Measurements from ENCODE around the gene RNF10.

DNA sequence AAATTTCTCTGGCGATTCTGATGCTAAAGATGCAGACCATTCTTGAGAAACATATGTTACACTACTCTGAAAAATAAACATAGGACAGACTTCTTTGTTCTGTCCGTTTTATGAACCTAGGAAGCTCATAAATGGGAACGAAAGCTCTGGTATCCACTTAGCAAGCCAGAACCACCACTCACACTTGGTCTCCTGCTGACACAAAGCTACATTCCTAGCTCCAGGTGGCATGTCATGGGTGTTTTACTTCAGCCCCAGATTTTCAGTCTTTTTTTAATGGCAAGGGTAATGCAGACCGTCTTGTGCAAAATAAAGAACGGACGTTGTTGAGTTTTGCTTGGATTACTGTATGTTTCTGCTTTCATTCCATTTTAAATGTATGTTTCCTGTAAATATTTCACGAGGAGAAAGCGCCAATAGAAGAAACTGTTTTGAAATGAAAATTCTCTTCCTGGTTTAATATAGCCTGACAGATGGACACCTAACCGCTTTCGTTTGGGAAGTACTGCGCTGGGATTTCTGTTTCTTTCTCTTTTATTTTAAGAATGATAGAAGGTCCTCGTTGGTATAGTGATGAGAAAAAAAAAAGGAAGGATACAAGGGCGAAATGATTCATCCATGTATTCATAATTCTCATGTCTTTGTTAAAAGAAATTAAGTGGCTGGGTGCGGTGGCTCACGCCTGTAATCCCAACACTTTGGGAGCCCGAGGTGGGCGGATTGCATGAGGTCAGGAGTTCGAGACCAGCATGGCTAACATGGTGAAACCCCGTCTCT, 4.3 kb upstream of the RNF10 start:
- no peak for TF ChIP-seq CTCF (IDR thresholded peaks at IDR 0.05; ENCODE audit: insufficient read depth, low read length, poor library complexity, severe bottlenecking)
- TF ChIP-seq EZH2phosphoT487 (conservative IDR thresholded peaks at IDR 0.05; ENCODE audit: low read length), result no peak
